Liver (tissue), 3 donors: ENCODE measurements around the gene TEX10.

ENCODE experiments used
- ATF3 ChIP-seq: IDR thresholded peaks from 2 replicates; pipeline ENCODE4 v1.6.1; 2016; ENCODE audit warnings: antibody characterized with exemption
- CTCF ChIP-seq: fragments of 150-350 bp; IDR thresholded peaks from 2 replicates; pipeline ENCODE4 v1.5.1; 2017; ENCODE audit warnings: improper control_type of control experiment, low read depth, low read length; ENCODE audit not compliant: missing input control
- MAX ChIP-seq: IDR thresholded peaks from 2 replicates; pipeline ENCODE4 v1.6.1; 2016; ENCODE audit warnings: antibody characterized with exemption
- RAD21 ChIP-seq, 2 donors: IDR thresholded peaks; 2 replicates each; pipeline ENCODE4 v1.6.1; 2016; ENCODE audit warnings: antibody characterized with exemption in 2 of 2, mild to moderate bottlenecking in 2 of 2
- SP1 ChIP-seq: IDR thresholded peaks from 2 replicates; pipeline ENCODE4 v1.6.1; 2018; ENCODE audit warnings: antibody characterized with exemption, mild to moderate bottlenecking
- TAF1 ChIP-seq: conservative IDR thresholded peaks from 2 replicates; pipeline ENCODE4 v1.6.1; 2016; ENCODE audit warnings: antibody characterized with exemption, mild to moderate bottlenecking
- donor health status: healthy.
- donor health status: healthy.

GRCh38 chr9:100359057-100359456 lies 6.3 kb upstream of the TEX10 start:
- TF ChIP-seq CTCF (no peak), ATF3 (no peak), TAF1 (no peak), MAX (no peak), SP1 (no peak), RAD21 (IDR thresholded peaks at IDR 0.05) (no peak)
